ENCODE measurements around the gene CTSO. TPM values are rescaled to one million over a fixed set of nuclear protein-coding genes. Genes with fewer than 3 reads are reported as not detected.

CTSO gene
- total RNA-seq (10 to 100 TPM; 10.9 to 16.7 TPM), polyA plus RNA-seq (ENCODE audit: insufficient read depth, low read depth, low replicate concordance) (18.6 TPM)
- long read RNA-seq, donor 1, transcript CTSO-201 (8 exons, 2,954 nt), result major isoform, 12 of 25 reads
- long read RNA-seq, donor 1, partial matches to known transcripts, result 13 of 25 reads
- long read RNA-seq, donor 1, other reads (novel, unspliced or antisense), result 0 of 25 reads
- long read RNA-seq, donor 2, partial matches to known transcripts, result 0 of 4 reads
- long read RNA-seq, donor 2, other reads (novel, unspliced or antisense), result 0 of 4 reads

DNA sequence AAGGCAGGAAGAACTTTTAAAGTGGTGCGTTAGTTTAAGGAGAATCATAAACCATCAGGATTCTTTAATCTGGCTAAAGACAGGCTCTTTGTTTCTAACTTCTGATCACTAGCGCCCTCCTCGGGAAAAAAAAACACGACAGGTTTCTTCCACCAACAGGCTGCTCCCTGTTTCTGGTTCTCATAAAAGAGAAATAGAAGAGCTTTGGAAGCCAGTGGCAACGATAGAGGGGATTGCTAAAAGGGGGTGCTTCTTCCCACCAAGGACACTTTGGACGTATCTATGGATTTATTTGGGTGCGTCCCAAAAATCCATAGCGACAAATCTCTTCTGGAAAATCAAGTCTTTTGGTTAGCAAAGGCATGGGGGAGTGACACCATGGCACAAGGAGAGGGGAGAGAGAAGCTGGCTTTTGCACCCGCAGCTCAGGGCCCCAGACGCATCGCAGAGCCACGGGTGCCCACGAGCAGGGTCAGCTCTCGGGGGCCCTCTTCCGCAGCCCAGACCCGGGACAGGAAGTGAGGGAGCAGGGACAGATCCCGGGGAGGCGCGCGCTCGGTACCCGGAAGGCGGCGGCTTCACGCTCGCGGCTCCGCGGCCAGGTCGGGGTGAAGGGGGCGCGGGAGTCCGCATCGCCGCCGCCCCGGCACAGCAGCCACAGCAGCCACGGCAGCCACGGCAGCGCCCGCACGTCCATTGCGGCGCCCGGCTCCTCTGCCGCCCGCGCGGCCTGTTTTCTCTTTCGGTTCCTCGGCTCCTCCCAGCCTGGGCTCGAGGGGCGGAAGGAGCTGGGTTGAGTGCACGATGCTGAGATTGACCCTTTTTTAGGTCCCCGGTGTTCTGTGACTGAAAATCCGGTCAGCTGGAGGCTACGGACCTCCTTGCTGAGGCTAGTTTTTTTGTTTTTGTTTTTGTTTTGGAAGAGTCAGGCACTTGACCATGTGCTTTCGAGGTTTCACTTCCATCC, at the start of gene CTSO:
CTSO (minus strand) TSS at position 716 of the 967 bp plus-strand sequence; CDS start at position 697, 19 bp downstream.
- Histone ChIP-seq H3K4me3 (peak within 1 kb of the TSS; percentile 86 to 92), H3K27me3 (no peaks in the 10 kb centered on the region), H3K9me3 (no peaks in the 10 kb centered on the region), H3K36me3 (ENCODE audit: low read depth, missing control alignments) (no peaks in the 10 kb centered on the region), H3K4me1 (peaks cover 2% of the 10 kb centered on the region), H3K27ac (peak within 1 kb of the TSS; percentile 98 to 99)
- peak; percentile 84 for DNase-seq
- TF ChIP-seq, protein P1, sequence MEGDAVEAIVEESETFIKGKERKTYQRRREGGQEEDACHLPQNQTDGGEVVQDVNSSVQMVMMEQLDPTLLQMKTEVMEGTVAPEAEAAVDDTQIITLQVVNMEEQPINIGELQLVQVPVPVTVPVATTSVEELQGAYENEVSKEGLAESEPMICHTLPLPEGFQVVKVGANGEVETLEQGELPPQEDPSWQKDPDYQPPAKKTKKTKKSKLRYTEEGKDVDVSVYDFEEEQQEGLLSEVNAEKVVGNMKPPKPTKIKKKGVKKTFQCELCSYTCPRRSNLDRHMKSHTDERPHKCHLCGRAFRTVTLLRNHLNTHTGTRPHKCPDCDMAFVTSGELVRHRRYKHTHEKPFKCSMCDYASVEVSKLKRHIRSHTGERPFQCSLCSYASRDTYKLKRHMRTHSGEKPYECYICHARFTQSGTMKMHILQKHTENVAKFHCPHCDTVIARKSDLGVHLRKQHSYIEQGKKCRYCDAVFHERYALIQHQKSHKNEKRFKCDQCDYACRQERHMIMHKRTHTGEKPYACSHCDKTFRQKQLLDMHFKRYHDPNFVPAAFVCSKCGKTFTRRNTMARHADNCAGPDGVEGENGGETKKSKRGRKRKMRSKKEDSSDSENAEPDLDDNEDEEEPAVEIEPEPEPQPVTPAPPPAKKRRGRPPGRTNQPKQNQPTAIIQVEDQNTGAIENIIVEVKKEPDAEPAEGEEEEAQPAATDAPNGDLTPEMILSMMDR (IDR thresholded peaks at IDR 0.05), result peak; percentile 21 to 61 (median 58)
- no peak for TF ChIP-seq POLR2A (IDR thresholded peaks at IDR 0.05)
- intact Hi-C loops (cut with DNase I; ENCODE audit: low total_unique reads), result no loop called here
- 0 to 1% methylated on average over 15 to 40 of the region's 58 CpGs for WGBS, 2 donors

DNA sequence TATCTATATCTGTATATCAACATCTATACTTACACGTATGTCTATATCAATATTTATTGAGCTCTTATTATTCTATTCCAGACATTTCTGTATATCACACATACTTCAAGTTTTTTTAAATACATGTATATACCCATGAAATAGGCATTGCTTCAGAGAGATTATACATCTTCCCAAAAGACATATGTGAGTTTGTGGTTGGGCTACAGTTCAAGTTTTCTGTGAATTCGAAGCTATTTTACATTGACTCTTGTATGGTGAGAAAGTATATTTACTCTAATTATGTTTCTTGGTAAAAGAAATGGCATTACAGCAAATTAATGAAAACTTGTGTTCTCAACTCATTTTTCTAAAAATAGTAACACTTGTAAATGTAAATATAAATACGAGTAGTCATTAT, 46.8 kb upstream of the CTSO start:
- H3K27ac ChIP-seq, result no peak overlapping the region
- no peak overlapping the region for H3K4me3 ChIP-seq
- H3K27me3 ChIP-seq, result no peaks in the 10 kb centered on the region
- DNase-seq, result no peak
- no peaks in the 10 kb centered on the region for H3K4me1 ChIP-seq
- TF ChIP-seq POLR2A (IDR thresholded peaks at IDR 0.05), result no peak
- TF ChIP-seq, protein P1 (IDR thresholded peaks at IDR 0.05), result no peak
- H3K36me3 ChIP-seq (ENCODE audit: low read depth, missing control alignments), result no peaks in the 10 kb centered on the region
- 78 to 85% methylated on average over 3 of the region's 3 CpGs for WGBS, 2 donors
- intact Hi-C loops (cut with DNase I; ENCODE audit: low total_unique reads), result no loop called here
- H3K9me3 ChIP-seq, result no peaks in the 10 kb centered on the region

DNA sequence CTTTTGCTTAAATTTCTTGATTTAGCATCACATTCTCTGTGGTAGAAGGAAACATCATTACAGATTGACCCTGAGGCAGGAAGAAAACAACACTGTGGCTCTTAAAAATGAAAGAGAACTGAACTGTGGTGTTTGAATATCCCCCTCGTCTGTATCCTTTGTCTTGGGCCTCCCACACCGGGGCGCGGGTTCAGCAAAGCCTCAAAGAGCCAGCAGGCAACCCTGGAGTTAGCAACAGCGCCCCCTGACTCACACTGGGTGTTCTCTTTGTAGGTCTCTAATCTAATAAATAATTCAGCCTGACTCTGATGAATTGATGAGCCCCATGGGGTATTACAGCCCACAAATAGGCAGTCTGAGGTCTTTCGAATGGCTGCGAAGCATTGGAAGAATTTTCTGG, 46.1 kb upstream of the CTSO start:
- intact Hi-C loops (cut with DNase I; ENCODE audit: low total_unique reads), result no loop called here

GRCh38 chr4:155995069-155995468, 41.4 kb upstream of the CTSO start:
- Histone ChIP-seq H3K27me3 (no peaks in the 10 kb centered on the region), H3K4me1 (no peaks in the 10 kb centered on the region), H3K9me3 (no peaks in the 10 kb centered on the region), H3K27ac (no peak overlapping the region), H3K4me3 (no peak overlapping the region), H3K36me3 (ENCODE audit: low read depth, missing control alignments) (no peaks in the 10 kb centered on the region)
- no peak for DNase-seq
- intact Hi-C loops (cut with DNase I; ENCODE audit: low total_unique reads), result no loop called here
- no peak for TF ChIP-seq POLR2A (IDR thresholded peaks at IDR 0.05)
- TF ChIP-seq, protein P1 (IDR thresholded peaks at IDR 0.05), result no peak

More for the DNA sequence above, 46.1 kb upstream of the CTSO start:
- Histone ChIP-seq H3K27me3 (no peaks in the 10 kb centered on the region), H3K36me3 (ENCODE audit: low read depth, missing control alignments) (no peaks in the 10 kb centered on the region), H3K9me3 (no peaks in the 10 kb centered on the region), H3K4me3 (no peak overlapping the region), H3K4me1 (no peaks in the 10 kb centered on the region), H3K27ac (no peak overlapping the region)
- DNase-seq, result peak; percentile 63
- 31 to 38% methylated on average over 7 of the region's 7 CpGs for WGBS, 2 donors
- no peak for TF ChIP-seq POLR2A (IDR thresholded peaks at IDR 0.05)
- TF ChIP-seq, protein P1 (IDR thresholded peaks at IDR 0.05), result no peak

Measured in testis (tissue), 5 donors.